22Rv1 (cell line): ENCODE results near the gene CYP3A7.

Source experiments
- ZFX ChIP-seq: fragments of 450-650 bp; IDR thresholded peaks from 2 replicates; pipeline ENCODE4 v1.6.1; 2017; ENCODE audit warnings: antibody characterized with exemption, borderline replicate concordance
- TF ChIP-seq, protein P1 (sequence below): fragments of 450-650 bp; IDR thresholded peaks from 2 replicates; pipeline ENCODE4 v1.5.1; 2017; ENCODE audit warnings: mild to moderate bottlenecking

DNA sequence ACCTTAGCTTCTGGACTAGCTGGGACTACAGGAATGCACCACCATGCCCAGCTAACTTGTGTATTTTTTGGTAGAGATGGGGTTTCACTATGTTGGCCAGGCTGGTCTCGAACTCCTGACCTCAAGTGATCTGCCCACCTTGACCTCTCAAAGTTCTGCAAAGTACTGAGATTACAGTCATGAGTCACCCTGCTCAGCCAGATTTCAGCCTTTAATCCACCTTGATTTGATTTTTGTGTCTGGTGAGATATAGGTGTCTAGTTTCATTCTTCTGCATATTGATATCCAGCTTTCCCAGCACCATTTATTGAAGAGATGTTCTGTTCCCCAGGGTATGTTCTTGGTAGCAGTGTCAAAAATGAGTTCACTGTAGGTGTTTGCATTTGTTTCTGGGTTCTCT lies 20.1 kb upstream of the CYP3A7 start:
- TF ChIP-seq, protein P1, sequence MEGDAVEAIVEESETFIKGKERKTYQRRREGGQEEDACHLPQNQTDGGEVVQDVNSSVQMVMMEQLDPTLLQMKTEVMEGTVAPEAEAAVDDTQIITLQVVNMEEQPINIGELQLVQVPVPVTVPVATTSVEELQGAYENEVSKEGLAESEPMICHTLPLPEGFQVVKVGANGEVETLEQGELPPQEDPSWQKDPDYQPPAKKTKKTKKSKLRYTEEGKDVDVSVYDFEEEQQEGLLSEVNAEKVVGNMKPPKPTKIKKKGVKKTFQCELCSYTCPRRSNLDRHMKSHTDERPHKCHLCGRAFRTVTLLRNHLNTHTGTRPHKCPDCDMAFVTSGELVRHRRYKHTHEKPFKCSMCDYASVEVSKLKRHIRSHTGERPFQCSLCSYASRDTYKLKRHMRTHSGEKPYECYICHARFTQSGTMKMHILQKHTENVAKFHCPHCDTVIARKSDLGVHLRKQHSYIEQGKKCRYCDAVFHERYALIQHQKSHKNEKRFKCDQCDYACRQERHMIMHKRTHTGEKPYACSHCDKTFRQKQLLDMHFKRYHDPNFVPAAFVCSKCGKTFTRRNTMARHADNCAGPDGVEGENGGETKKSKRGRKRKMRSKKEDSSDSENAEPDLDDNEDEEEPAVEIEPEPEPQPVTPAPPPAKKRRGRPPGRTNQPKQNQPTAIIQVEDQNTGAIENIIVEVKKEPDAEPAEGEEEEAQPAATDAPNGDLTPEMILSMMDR = no peak
- TF ChIP-seq ZFX = no peak
